Uterus (tissue), 4 donors: ENCODE results near the gene CMBL. TPM values are rescaled to one million over a fixed set of nuclear protein-coding genes. Genes with fewer than 3 reads are reported as not detected.
"Not testable (repeated sequence)": the region's sequence is repeated elsewhere in the genome, so short reads cannot be mapped to it uniquely, and the experiment has no call there.

Experiments
- DNase-seq, 2 donors: peaks; one replicate each; pipeline ENCODE4 v3.0.0-alpha.2; 2019 to 2020
- H3K27ac ChIP-seq, 2 donors: fragments of 200-600 bp; sonication (generic); 1 replicate in 1 of 2; 2 replicates in 1 of 2; pipeline ENCODE4 v1.5.1; 2016 to 2018
- H3K27me3 ChIP-seq, 2 donors: fragments of 200-600 bp; sonication (generic); one replicate each; pipeline ENCODE4 v1.5.1; 2018 to 2019; ENCODE audit warnings: control low read depth in 1 of 2
- H3K36me3 ChIP-seq, 2 donors: fragments of 200-600 bp; sonication (generic); one replicate each; pipeline ENCODE4 v1.5.1; 2019; ENCODE audit warnings: control low read depth in 1 of 2
- H3K4me1 ChIP-seq, 2 donors: fragments of 200-600 bp; sonication (generic); one replicate each; pipeline ENCODE4 v1.5.1; 2018 to 2019; ENCODE audit warnings: control low read depth in 1 of 2
- H3K4me3 ChIP-seq, 2 donors: fragments of 200-600 bp; sonication (generic); 1 replicate in 1 of 2; 2 replicates in 1 of 2; pipeline ENCODE4 v1.5.1; 2018 to 2019; ENCODE audit warnings: mild to moderate bottlenecking in 1 of 2
- H3K9me3 ChIP-seq, 2 donors: fragments of 200-600 bp; sonication (generic); one replicate each; pipeline ENCODE4 v1.5.1; 2019; ENCODE audit warnings: control low read depth in 1 of 2
- CTCF ChIP-seq, 4 experiments: fragments of 200-600 bp in 2 of 4; fragments of 450-650 bp in 2 of 4; sonication (generic) in 2 of 4; IDR thresholded peaks; one replicate each; pipeline ENCODE4 v1.5.1; 2016 to 2019; ENCODE audit warnings: antibody characterized with exemption in 4 of 4, mild to moderate bottlenecking in 2 of 4, moderate library complexity in 1 of 4
- POLR2A ChIP-seq, 2 donors: fragments of 450-650 bp; IDR thresholded peaks; one replicate each; pipeline ENCODE4 v1.6.1; 2016; ENCODE audit warnings: antibody characterized with exemption in 2 of 2, mild to moderate bottlenecking in 1 of 2, moderate library complexity in 1 of 2
- intact Hi-C: fragments of 100-400 bp; cut with DNase I; formaldehyde crosslinking; loops from one replicate; pipeline ENCODE4 v1.15.1; 2023; ENCODE audit warnings: low total_unique reads
- total RNA-seq, 4 donors: library from RNA; depleted of rRNA in 3 of 4; stranded (reverse); fragments of >200 nt in 3 of 4; gene quantifications; one replicate each; pipeline versions ENCODE4 v1.1.0 to v1.2.4, GENCODE V29; 2014 to 2023
- donor health status: DM: yes; HTN: yes; CAD: no.

Gene CMBL
- total RNA-seq, 4 donors from 2014 or later = 1.5 to 20.3 (median 9.1) TPM

GRCh38 chr5:10286862-10287227 is 20.9 kb downstream of the CMBL start:
- no peak for TF ChIP-seq CTCF (IDR thresholded peaks at IDR 0.05)
- intact Hi-C loops = no loop called here
- Histone ChIP-seq H3K4me1 (no peaks in the 10 kb centered on the region), H3K36me3 (no peaks in the 10 kb centered on the region), H3K27me3 (no peaks in the 10 kb centered on the region), H3K9me3 (no peaks in the 10 kb centered on the region), H3K27ac (no peak overlapping the region), H3K4me3 (no peak overlapping the region)
- no peak for DNase-seq

GRCh38 chr5:10286162-10286861 is 21.4 kb downstream of the CMBL start:
- Histone ChIP-seq H3K27ac (no peak overlapping the region), H3K4me3 (no peak overlapping the region), H3K9me3 (no peaks in the 10 kb centered on the region), H3K4me1 (no peaks in the 10 kb centered on the region), H3K27me3 (no peaks in the 10 kb centered on the region), H3K36me3 (no peaks in the 10 kb centered on the region)
- TF ChIP-seq POLR2A (IDR thresholded peaks at IDR 0.05) (no peak), CTCF (IDR thresholded peaks at IDR 0.05) (no peak)
- intact Hi-C loops = no loop called here
- DNase-seq = peak in 1 of 2 donors; percentile 46

GRCh38 chr5:10285362-10285761 is 22.3 kb downstream of the CMBL start:
- H3K4me3 ChIP-seq, intact Hi-C loops, H3K9me3 ChIP-seq, H3K27ac ChIP-seq, H3K4me1 ChIP-seq, DNase-seq, H3K27me3 ChIP-seq, H3K36me3 ChIP-seq: not testable (repeated sequence)

- H3K27me3 ChIP-seq = no peaks in the 10 kb centered on the region
- TF ChIP-seq CTCF (IDR thresholded peaks at IDR 0.05) = peak; percentile 86 to 94 (median 91)
- no peak for TF ChIP-seq POLR2A (IDR thresholded peaks at IDR 0.05)
- no peak overlapping the region for H3K4me3 ChIP-seq
- no peaks in the 10 kb centered on the region for H3K4me1 ChIP-seq
- no peak overlapping the region for H3K27ac ChIP-seq
- no peaks in the 10 kb centered on the region for H3K36me3 ChIP-seq
- no peaks in the 10 kb centered on the region for H3K9me3 ChIP-seq
- intact Hi-C loops = no loop called here
- peak; percentile 78 to 86 for DNase-seq
Measured at GRCh38 chr5:10283927-10284635, 23.6 kb downstream of the CMBL start.

- Histone ChIP-seq H3K27me3 (no peaks in the 10 kb centered on the region), H3K27ac (no peak overlapping the region), H3K4me3 (no peak overlapping the region), H3K36me3 (peaks cover 0 to 2% of the 10 kb centered on the region in 2 donors), H3K9me3 (no peaks in the 10 kb centered on the region), H3K4me1 (no peaks in the 10 kb centered on the region)
- intact Hi-C loops = no loop called here
- DNase-seq = no peak
- no peak for TF ChIP-seq POLR2A (IDR thresholded peaks at IDR 0.05)
- no peak for TF ChIP-seq CTCF (IDR thresholded peaks at IDR 0.05)
Measured at GRCh38 chr5:10279925-10280720, 27.6 kb downstream of the CMBL start.
